NCI-H748 (cell line): ENCODE results near the gene SLAMF6.

Experiments used
- DNase-seq: peaks from one replicate; lab custom pipeline; 2025; ENCODE audit not compliant: unreplicated experiment; lab: John Stamatoyannopoulos, UW

Gene SLAMF6

DNA sequence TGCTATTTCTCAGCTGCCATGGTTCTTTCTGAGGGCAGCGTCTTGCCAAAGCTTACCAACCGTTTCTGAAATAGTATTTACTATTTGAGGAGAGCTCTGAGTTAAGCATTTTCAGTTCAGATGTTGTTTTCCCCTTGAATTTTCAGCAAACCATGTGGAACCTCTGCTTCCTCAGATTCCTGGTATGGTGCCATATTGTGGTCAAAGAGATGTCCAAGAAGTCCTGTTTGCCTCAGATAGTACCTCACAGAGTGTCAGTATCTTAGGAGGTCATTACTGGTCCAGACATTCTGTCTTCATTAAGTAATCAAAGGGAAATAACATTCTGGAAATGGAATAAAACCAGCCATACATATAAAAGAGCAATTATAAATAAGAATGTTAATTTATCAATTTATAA is 86.1 kb downstream of the SLAMF6 start:
- DNase-seq: no peak
